ENCODE data around the gene KCNJ6.

DNA sequence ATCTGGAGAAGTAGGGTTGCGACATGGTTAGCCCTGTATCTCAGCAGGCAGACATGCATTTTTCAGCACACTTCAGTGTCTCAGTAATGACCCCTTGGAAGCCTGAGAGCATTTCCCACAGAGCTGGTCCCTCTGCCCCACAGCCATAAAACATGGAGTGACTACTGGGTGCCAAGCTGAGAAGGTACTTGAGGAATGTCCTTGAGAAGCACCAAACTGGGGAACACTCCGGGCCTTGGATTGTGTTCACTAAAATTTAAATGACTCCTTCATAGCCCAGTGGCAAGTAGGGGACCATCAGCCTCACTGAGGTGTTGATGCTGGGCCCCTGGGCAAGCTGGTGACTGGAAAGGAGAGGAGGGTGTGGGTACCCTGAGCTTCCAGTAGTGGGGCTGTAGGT, 54.7 kb downstream of the KCNJ6 start:
- TF ChIP-seq CTCF (IDR thresholded peaks at IDR 0.05 in 2 of 3, conservative IDR thresholded peaks at IDR 0.05 in 1 of 3; ENCODE audit: borderline replicate concordance in 1 of 3, insufficient read depth in 1 of 3, low read depth in 2 of 3, low read length in 2 of 3) (no peak), SP1 (IDR thresholded peaks at IDR 0.05; ENCODE audit: low read depth) (no peak), POLR2A (IDR thresholded peaks at IDR 0.05; ENCODE audit: borderline replicate concordance, extremely low read depth, insufficient read depth, insufficient read length) (no peak), SRF (IDR thresholded peaks at IDR 0.05; ENCODE audit: low read depth) (no peak), ZNF274 (IDR thresholded peaks at IDR 0.05; ENCODE audit: low read depth, low read length) (no peak), JUND (IDR thresholded peaks at IDR 0.05) (no peak), TCF7L2 (IDR thresholded peaks at IDR 0.05; ENCODE audit: borderline replicate concordance, extremely low read depth, insufficient read depth, insufficient read length) (no peak), ZFX (IDR thresholded peaks at IDR 0.05) (no peak), EZH2 (IDR thresholded peaks at IDR 0.05) (no peak), POLR2AphosphoS5 (IDR thresholded peaks at IDR 0.05; ENCODE audit: low read depth, low read length) (no peak), REST (IDR thresholded peaks at IDR 0.05; ENCODE audit: low read depth) (no peak), FOSL1 (IDR thresholded peaks at IDR 0.05; ENCODE audit: low read depth) (no peak), EZH2phosphoT487 (IDR thresholded peaks at IDR 0.05; ENCODE audit: borderline replicate concordance) (no peak)

Data from HCT116 (cell line).